IMR-90 (cell line): ENCODE measurements around the gene STAMBPL1. TPM values are rescaled to one million over a fixed set of nuclear protein-coding genes. Genes with fewer than 3 reads are reported as not detected.

Source experiments
- ATAC-seq: fragments of 200-7000 bp; cut with Tn5 transposase; 2 replicates; pipeline ENCODE4 v1.9.1; 2020; ENCODE audit warnings: low read depth, mild to moderate bottlenecking, moderate library complexity
- BruUV-seq: library from RNA; stranded (reverse); fragments of 400-500 nt; replicated peaks from 2 replicates; lab custom pipeline; 2021; lab: Mats Ljungman, UMichigan
- CTCF ChIA-PET: fragments of 300-600 bp; formaldehyde crosslinking; extraction: SDS; loops from one replicate; lab custom pipeline; 2021; ENCODE audit warnings: antibody characterized with exemption; lab: Yijun Ruan, JAX
- POLR2A ChIA-PET: fragments of 300-600 bp; sonication (Branson Sonifier 250); formaldehyde crosslinking; loops from one replicate; lab custom pipeline; 2022; ENCODE audit warnings: antibody characterized with exemption; ENCODE audit not compliant: unreplicated experiment; lab: Charles Lee
- DNase-seq: peaks from one replicate; pipeline ENCODE4 v3.0.0; 2013
- H2AFZ ChIP-seq: replicated peaks from 2 replicates; pipeline ENCODE3; 2013; ENCODE audit warnings: low read length, mild to moderate bottlenecking; ENCODE audit not compliant: poor library complexity
- H2AK5ac ChIP-seq: 2 replicates; pipeline ENCODE4 v1.6.1; 2013; ENCODE audit warnings: low read depth, low read length, inconsistent platforms
- H2AK9ac ChIP-seq: replicated peaks from 2 replicates; pipeline ENCODE3; 2013; ENCODE audit warnings: mild to moderate bottlenecking, low read depth, low read length, moderate library complexity; ENCODE audit not compliant: poor library complexity
- H2BK120ac ChIP-seq: 2 replicates; pipeline ENCODE4 v1.6.1; 2013; ENCODE audit warnings: low read depth, low read length, inconsistent platforms
- H2BK15ac ChIP-seq: 3 replicates; pipeline ENCODE4 v1.6.1; 2013; ENCODE audit warnings: low read depth, low read length, inconsistent platforms
- H2BK20ac ChIP-seq: 2 replicates; pipeline ENCODE4 v1.6.1; 2013; ENCODE audit warnings: low read depth, mild to moderate bottlenecking, inconsistent platforms, low read length, moderate library complexity
- H2BK5ac ChIP-seq: 2 replicates; pipeline ENCODE4 v1.6.1; 2013; ENCODE audit warnings: mild to moderate bottlenecking, low read depth, low read length, inconsistent platforms; ENCODE audit not compliant: poor library complexity, severe bottlenecking
- H3K14ac ChIP-seq: replicated peaks from 2 replicates; pipeline ENCODE4 v1.6.1; 2013; ENCODE audit warnings: low read depth, low read length, inconsistent platforms
- H3K18ac ChIP-seq: 2 replicates; pipeline ENCODE4 v1.6.1; 2013; ENCODE audit warnings: low read depth, low read length, control low read depth
- H3K23ac ChIP-seq: 2 replicates; pipeline ENCODE4 v1.6.1; 2013; ENCODE audit warnings: low read depth, low read length, inconsistent platforms
- H3K27ac ChIP-seq: 2 replicates; pipeline ENCODE4 v1.5.1; 2013; ENCODE audit warnings: mild to moderate bottlenecking, control low read depth, low read length; ENCODE audit not compliant: insufficient read depth
- H3K27me3 ChIP-seq: 2 replicates; pipeline ENCODE4 v1.6.1; 2013; ENCODE audit warnings: low read length; ENCODE audit not compliant: control insufficient read depth, insufficient read depth
- H3K36me3 ChIP-seq: 2 replicates; pipeline ENCODE4 v1.6.1; 2013; ENCODE audit warnings: low read length, mixed read lengths; ENCODE audit not compliant: control insufficient read depth, insufficient read depth
- H3K4ac ChIP-seq: 2 replicates; pipeline ENCODE4 v1.6.1; 2013; ENCODE audit warnings: low read depth, low read length, inconsistent platforms
- H3K4me1 ChIP-seq: 2 replicates; pipeline ENCODE4 v1.6.1; 2013; ENCODE audit warnings: low read length, mixed read lengths; ENCODE audit not compliant: control insufficient read depth, insufficient read depth
- H3K4me2 ChIP-seq: 2 replicates; pipeline ENCODE4 v1.6.1; 2013; ENCODE audit warnings: low read depth, mild to moderate bottlenecking, control low read depth, low read length, moderate library complexity
- H3K4me3 ChIP-seq: 2 replicates; pipeline ENCODE4 v1.5.1; 2013; ENCODE audit warnings: low read depth, mild to moderate bottlenecking, control low read depth, low read length, moderate library complexity; ENCODE audit not compliant: insufficient read depth
- H3K56ac ChIP-seq: 2 replicates; pipeline ENCODE4 v1.6.1; 2013; ENCODE audit warnings: low read length, inconsistent platforms; ENCODE audit not compliant: insufficient read depth; ENCODE audit errors: extremely low read depth
- H3K79me1 ChIP-seq, 2 experiments: 2 replicates each; pipeline ENCODE4 v1.6.1; 2013; ENCODE audit warnings: low read length in 2 of 2, inconsistent platforms in 1 of 2, low read depth in 1 of 2
- H3K9ac ChIP-seq: 2 replicates; pipeline ENCODE4 v1.6.1; 2013; ENCODE audit warnings: low read depth, low read length, control low read depth
- H3K9me1 ChIP-seq: 2 replicates; pipeline ENCODE4 v1.6.1; 2013; ENCODE audit warnings: low read length, inconsistent platforms; ENCODE audit not compliant: insufficient read depth
- H3K9me3 ChIP-seq: 2 replicates; pipeline ENCODE4 v1.6.1; 2013; ENCODE audit warnings: low read length; ENCODE audit not compliant: control insufficient read depth, insufficient read depth
- H4K20me1 ChIP-seq: 2 replicates; pipeline ENCODE4 v1.6.1; 2013; ENCODE audit warnings: low read length, inconsistent platforms; ENCODE audit not compliant: insufficient read depth
- H4K5ac ChIP-seq: 2 replicates; pipeline ENCODE4 v1.6.1; 2013; ENCODE audit warnings: mild to moderate bottlenecking, low read depth, low read length, control low read depth
- H4K8ac ChIP-seq, 2 experiments: 2 replicates each; pipeline ENCODE4 v1.6.1; 2013; ENCODE audit warnings: low read depth in 2 of 2, low read length in 2 of 2, control low read depth in 1 of 2, inconsistent platforms in 1 of 2
- H4K91ac ChIP-seq: 2 replicates; pipeline ENCODE4 v1.6.1; 2013; ENCODE audit warnings: low read depth, low read length, inconsistent platforms; ENCODE audit not compliant: insufficient read depth
- BHLHE40 ChIP-seq: fragments of 150-350 bp; IDR thresholded peaks from 2 replicates; pipeline ENCODE4 v1.6.1; 2016; ENCODE audit warnings: mild to moderate bottlenecking, low read depth, low read length
- CHD1 ChIP-seq: IDR thresholded peaks from 2 replicates; pipeline ENCODE4 v1.6.1; 2012; ENCODE audit warnings: low read depth, low read length, improper control_type of control experiment
- ELK1 ChIP-seq: fragments of 150-350 bp; IDR thresholded peaks from 2 replicates; pipeline ENCODE4 v1.6.1; 2016; ENCODE audit warnings: low read depth, mild to moderate bottlenecking, low read length, moderate library complexity, borderline replicate concordance
- FOS ChIP-seq: fragments of 150-350 bp; IDR thresholded peaks from 2 replicates; pipeline ENCODE4 v1.6.1; 2016; ENCODE audit warnings: low read depth, low read length
- MAFK ChIP-seq: IDR thresholded peaks from 2 replicates; pipeline ENCODE4 v1.6.1; 2012; ENCODE audit warnings: low read depth, low read length, improper control_type of control experiment
- MAZ ChIP-seq: IDR thresholded peaks from 2 replicates; pipeline ENCODE4 v1.6.1; 2012; ENCODE audit warnings: low read depth, mild to moderate bottlenecking, low read length, improper control_type of control experiment, moderate library complexity, borderline replicate concordance
- MXI1 ChIP-seq: IDR thresholded peaks from 2 replicates; pipeline ENCODE4 v1.6.1; 2012; ENCODE audit warnings: low read depth, mild to moderate bottlenecking, low read length, moderate library complexity, borderline replicate concordance
- NFE2L2 ChIP-seq: fragments of 150-350 bp; IDR thresholded peaks from 2 replicates; pipeline ENCODE4 v1.6.1; 2016; ENCODE audit warnings: low read depth, mild to moderate bottlenecking, low read length
- RAD21 ChIP-seq: IDR thresholded peaks from 2 replicates; pipeline ENCODE4 v1.6.1; 2012; ENCODE audit warnings: low read length, improper control_type of control experiment
- RCOR1 ChIP-seq: IDR thresholded peaks from 2 replicates; pipeline ENCODE4 v1.6.1; 2012; ENCODE audit warnings: mild to moderate bottlenecking, low read length, improper control_type of control experiment; ENCODE audit not compliant: insufficient replicate concordance
- RFX5 ChIP-seq: IDR thresholded peaks from 2 replicates; pipeline ENCODE4 v1.8.0; 2012; ENCODE audit warnings: low read depth, mild to moderate bottlenecking, low read length, moderate library complexity
- SMC3 ChIP-seq: fragments of 150-350 bp; IDR thresholded peaks from 2 replicates; pipeline ENCODE4 v1.6.1; 2016; ENCODE audit warnings: low read depth, mild to moderate bottlenecking, antibody characterized with exemption, low read length, moderate library complexity
- dilution Hi-C: fragments of 300-500 bp; cut with HindIII; formaldehyde crosslinking; loops from one replicate; pipeline ENCODE4 v1.14.3; 2018; ENCODE audit warnings: low sequenced_read_pairs; ENCODE audit not compliant: unreplicated experiment
- in situ Hi-C: fragments of 300-500 bp; cut with MboI; formaldehyde crosslinking; loops from 3 replicates; pipeline ENCODE4 v1.14.3; 2019; ENCODE audit warnings: low sequenced_read_pairs, inconsistent platforms, mixed read lengths
- intact Hi-C: fragments of 100-400 bp; cut with micrococcal nuclease; formaldehyde crosslinking; loops from 2 replicates; pipeline ENCODE4 v1.10.0; 2022
- polyA plus RNA-seq, 3 experiments: library from polyadenylated mRNA; depleted of rRNA; stranded (reverse); fragments of >200 nt; gene quantifications; 2 replicates each; pipeline ENCODE4 v1.2.3, GENCODE V29; 2012; ENCODE audit warnings: low replicate concordance in 1 of 3
- total RNA-seq: library from RNA; depleted of rRNA; stranded (reverse); fragments of >200 nt; gene quantifications from 2 replicates; pipeline ENCODE4 v1.2.3, GENCODE V29; 2012
- TF ChIP-seq, protein P1 (sequence below): fragments of 150-350 bp; IDR thresholded peaks from 2 replicates; pipeline ENCODE4 v1.6.1; 2017; ENCODE audit warnings: mild to moderate bottlenecking, antibody characterized with exemption, low read length, low read depth
- TF ChIP-seq, protein P2 (sequence below): conservative IDR thresholded peaks from 2 replicates; pipeline ENCODE4 v1.5.1; 2012; ENCODE audit warnings: mild to moderate bottlenecking, low read depth, low read length, improper control_type of control experiment

Gene STAMBPL1
- total and polyA plus RNA-seq, 2 of the 4 experiments (the other 2 are of a cell fraction), result 26.8 to 28.1 TPM

DNA sequence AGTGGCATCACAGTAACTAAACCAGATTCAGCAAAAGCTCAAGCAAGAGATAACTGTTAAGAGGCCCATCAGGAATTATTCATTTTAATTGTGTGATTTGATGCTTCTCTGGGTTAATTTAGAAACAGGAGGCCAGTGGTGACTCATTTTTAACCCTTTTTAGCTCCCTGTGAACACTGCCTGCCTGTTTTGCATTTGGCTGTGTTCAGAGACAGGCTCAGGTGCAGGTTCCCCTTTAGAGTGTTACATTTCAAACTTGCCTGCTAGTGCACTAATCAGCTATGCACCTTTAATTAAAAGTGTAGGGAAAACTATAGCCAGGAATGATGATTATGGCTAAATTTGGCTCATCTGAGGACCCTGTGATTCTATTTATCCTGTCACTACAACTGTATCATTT, 6.5 kb downstream of the STAMBPL1 start:
- H2BK120ac ChIP-seq, result peak overlapping the region; percentile 30
- peak overlapping the region; percentile 18; the same call in 1 of the 2 replicates for H3K14ac ChIP-seq
- H3K27ac ChIP-seq, result peak overlapping the region; percentile 13; the same call in 1 of the 2 replicates
- ATAC-seq, result no peak
- H3K4me2 ChIP-seq, result peak overlapping the region; percentile 20
- ChIA-PET POLR2A (no interaction called here), CTCF (no interaction called here)
- in situ Hi-C loops, result no loop called here
- H3K4me3 ChIP-seq, result no peak overlapping the region
- H2BK5ac ChIP-seq, result peak overlapping the region; percentile 43
- peak overlapping the region; percentile 80 for H3K23ac ChIP-seq
- H2BK20ac ChIP-seq, result peak overlapping the region; percentile 7; the same call in 1 of the 2 replicates
- intact Hi-C loops, result no loop called here
- BruUV-seq, result no TSS peak
- H4K8ac ChIP-seq, result peak overlapping the region; percentile 2 to 24; a peak in 2 of 4 replicates
- H2AFZ ChIP-seq, result no peak overlapping the region
- peaks cover 14% of the 10 kb centered on the region for H3K9me1 ChIP-seq
- no peaks in the 10 kb centered on the region for H4K20me1 ChIP-seq
- H3K9me3 ChIP-seq, result no peaks in the 10 kb centered on the region
- peak overlapping the region; percentile 40; the same call in 1 of the 2 replicates for H3K9ac ChIP-seq
- 0 out of 2 replicates have a peak overlapping the region, but pooled peaks have one; percentile 8 for H3K56ac ChIP-seq
- peaks cover 34% of the 10 kb centered on the region for H3K4me1 ChIP-seq
- 0 out of 2 replicates have a peak overlapping the region, but pooled peaks have one; percentile 39 for H4K5ac ChIP-seq
- no peak overlapping the region for H2AK9ac ChIP-seq
- peak overlapping the region; percentile 5; the same call in 1 of the 2 replicates for H4K91ac ChIP-seq
- no peak for TF ChIP-seq BHLHE40
- no peak for TF ChIP-seq RAD21
- TF ChIP-seq MXI1, result no peak
- no peak for TF ChIP-seq CHD1
- no peak for TF ChIP-seq MAZ
- no peak for TF ChIP-seq MAFK
- no peak for TF ChIP-seq SMC3
- no peak for TF ChIP-seq RCOR1
- TF ChIP-seq RFX5, result no peak
- TF ChIP-seq NFE2L2, result no peak
- no peak for TF ChIP-seq FOS
- TF ChIP-seq, protein P1, sequence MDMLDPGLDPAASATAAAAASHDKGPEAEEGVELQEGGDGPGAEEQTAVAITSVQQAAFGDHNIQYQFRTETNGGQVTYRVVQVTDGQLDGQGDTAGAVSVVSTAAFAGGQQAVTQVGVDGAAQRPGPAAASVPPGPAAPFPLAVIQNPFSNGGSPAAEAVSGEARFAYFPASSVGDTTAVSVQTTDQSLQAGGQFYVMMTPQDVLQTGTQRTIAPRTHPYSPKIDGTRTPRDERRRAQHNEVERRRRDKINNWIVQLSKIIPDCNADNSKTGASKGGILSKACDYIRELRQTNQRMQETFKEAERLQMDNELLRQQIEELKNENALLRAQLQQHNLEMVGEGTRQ, result no peak
- TF ChIP-seq, protein P2, sequence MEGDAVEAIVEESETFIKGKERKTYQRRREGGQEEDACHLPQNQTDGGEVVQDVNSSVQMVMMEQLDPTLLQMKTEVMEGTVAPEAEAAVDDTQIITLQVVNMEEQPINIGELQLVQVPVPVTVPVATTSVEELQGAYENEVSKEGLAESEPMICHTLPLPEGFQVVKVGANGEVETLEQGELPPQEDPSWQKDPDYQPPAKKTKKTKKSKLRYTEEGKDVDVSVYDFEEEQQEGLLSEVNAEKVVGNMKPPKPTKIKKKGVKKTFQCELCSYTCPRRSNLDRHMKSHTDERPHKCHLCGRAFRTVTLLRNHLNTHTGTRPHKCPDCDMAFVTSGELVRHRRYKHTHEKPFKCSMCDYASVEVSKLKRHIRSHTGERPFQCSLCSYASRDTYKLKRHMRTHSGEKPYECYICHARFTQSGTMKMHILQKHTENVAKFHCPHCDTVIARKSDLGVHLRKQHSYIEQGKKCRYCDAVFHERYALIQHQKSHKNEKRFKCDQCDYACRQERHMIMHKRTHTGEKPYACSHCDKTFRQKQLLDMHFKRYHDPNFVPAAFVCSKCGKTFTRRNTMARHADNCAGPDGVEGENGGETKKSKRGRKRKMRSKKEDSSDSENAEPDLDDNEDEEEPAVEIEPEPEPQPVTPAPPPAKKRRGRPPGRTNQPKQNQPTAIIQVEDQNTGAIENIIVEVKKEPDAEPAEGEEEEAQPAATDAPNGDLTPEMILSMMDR, result no peak
- TF ChIP-seq ELK1, result no peak
- peak overlapping the region; percentile 41; the same call in 1 of the 2 replicates for H3K4ac ChIP-seq
- DNase-seq, result no peak
- dilution Hi-C loops, result no loop called here
- peaks cover 2% of the 10 kb centered on the region; the same call in 1 of the 2 replicates for H3K36me3 ChIP-seq
- H3K27me3 ChIP-seq, result no peaks in the 10 kb centered on the region
- 0 out of 2 replicates have a peak overlapping the region, but pooled peaks have one; percentile 3 for H2AK5ac ChIP-seq
- peak overlapping the region; percentile 14; the same call in 1 of the 2 replicates for H3K18ac ChIP-seq
- peak overlapping the region; percentile 54; the same call in 1 of the 3 replicates for H2BK15ac ChIP-seq
- peaks cover 10 to 51% of the 10 kb centered on the region in 2 experiments; a peak in 3 of 4 replicates for H3K79me1 ChIP-seq
